NCI-H2029 (cell line): ENCODE data around the gene G0S2.

Experiments used
- DNase-seq: peaks from one replicate; lab custom pipeline; 2025; lab: John Stamatoyannopoulos, UW

Gene G0S2

DNA sequence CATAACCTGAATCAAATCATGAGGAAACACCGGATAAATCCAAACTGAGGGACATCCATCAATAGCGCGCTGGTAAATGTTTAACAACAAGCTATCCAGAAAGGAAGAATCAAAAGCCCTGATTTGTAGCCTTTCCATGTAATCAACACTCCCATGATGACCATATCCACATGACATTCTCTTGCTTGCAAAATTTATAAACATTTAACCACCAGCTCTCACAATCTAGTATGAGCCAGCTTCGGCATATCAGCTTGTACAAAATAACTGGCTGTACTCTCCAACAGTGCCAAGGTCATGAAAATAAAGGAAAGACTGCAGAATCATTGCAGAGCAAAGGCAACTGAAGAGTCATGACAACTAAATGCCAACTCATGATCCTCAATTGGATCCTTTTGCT is 45.1 kb downstream of the G0S2 start:
- no peak for DNase-seq

DNA sequence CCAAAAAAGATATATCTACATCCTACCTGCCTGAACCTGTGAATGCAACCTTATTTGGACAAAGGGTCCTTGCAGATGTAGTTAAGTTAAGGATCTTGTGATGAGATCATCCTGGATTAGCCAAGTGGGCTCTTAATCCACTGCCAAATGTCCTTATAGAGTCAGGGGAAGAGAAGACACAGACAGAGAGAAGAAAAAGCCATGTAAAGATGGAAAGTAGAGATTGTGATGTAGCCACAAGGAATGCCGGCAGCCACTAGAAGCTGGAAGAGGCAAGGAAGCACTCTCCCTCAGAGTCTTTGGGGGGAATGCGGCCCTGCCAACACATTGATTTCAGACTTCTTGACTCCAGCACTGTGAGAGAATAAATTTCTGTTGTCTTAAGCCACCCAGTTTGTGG is 45.6 kb downstream of the G0S2 start:
- DNase-seq = no peak

DNA sequence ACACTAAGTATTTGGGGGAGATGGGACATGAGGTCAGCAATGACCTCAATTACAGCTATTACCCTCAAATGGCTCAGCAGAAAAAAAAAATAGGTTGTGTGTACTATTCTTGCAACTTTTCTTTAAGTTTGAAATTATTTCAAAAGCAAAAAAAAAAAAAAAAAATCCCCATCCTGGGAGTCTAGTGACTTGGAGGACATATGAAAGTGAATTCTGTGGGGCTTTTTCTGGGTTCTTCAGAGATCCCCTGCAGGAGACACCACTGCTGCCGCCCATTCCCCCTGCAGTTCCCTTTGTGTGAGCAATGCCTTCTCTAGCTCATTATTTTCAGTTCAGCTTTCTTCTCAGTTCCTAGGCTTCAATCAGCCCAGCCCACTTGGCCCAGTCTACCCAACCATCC is 46.1 kb downstream of the G0S2 start:
- no peak for DNase-seq

DNA sequence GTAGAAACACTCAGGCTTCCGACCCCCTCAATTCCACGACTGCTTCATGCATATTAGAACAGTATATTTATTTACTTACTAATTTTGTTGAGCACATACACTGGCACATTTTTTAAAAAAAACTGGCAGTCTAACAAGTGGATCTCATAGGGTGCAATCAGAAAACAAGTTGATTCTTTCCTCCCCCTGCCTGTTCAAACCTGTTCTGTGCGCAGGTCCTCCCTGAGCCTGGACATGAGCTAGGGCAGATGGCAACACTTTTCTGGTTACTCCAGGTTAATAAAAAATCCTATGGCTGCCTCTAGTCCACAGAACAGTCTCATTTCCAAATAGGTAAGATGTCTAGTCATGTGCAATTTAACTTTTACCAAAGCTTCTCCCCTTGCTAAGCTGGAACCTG is 48.1 kb downstream of the G0S2 start:
- no peak for DNase-seq

DNA sequence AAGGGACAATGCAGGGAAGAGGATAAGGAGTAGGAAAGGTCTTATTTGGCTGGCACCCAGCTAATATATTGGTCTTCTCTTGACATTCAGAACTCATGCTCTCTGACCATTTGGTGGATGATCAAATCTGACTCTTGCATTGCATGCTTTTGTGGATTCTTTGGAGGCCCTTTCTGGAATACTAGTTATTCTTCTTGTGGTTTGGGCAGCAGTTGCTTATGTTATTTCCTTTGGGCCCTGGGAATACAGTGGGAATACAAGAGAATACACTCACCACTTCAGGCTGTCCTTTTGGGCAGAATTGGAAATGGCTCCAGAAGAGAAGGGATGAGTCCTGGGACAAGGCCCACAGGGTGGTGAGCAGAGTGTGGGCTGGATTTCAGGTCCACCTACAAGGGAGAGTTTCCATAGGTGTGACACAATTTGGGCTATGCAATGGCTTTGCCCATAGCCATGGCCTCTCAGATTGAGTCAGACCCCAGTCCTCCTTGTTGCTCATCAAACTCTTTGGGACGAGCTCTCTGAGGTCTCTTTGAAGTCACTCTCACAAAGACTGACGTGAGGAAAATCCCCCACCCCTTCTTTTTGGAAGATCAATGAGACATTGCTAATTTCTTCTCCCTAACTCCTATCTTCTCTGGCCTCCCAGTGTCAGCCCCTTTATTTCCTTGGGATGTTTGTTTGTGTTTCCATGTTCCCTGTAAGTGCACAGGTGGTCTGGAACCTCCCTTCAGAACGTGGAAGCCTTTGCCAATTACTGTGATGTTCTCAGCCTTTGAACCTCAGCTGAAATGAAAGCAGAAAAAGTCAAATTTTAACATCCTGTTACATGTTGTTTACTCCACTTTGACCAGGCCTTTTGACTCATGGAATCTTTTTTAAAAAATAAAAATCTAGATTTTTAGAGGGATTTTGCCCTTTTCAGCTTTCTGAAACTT is 48.8 kb downstream of the G0S2 start:
- no peak for DNase-seq
